ENCODE results near the gene CTPS1. TPM values are rescaled to one million over a fixed set of nuclear protein-coding genes. Genes with fewer than 3 reads are reported as not detected.

The CTPS1 gene
- total RNA-seq, 1 experiment from 2014 or later, result 139 TPM

- intact Hi-C loops (cut with micrococcal nuclease; ENCODE audit: unreplicated experiment), result no loop called here
- no TSS peak for BruUV-seq (replicated peaks)
- CTCF ChIA-PET, result no interaction called here
- no peaks in the 10 kb centered on the region for H3K27me3 ChIP-seq (replicated peaks; ENCODE audit: insufficient read depth, low read depth, low read length, poor library complexity)
- no peaks in the 10 kb centered on the region for H3K4me1 ChIP-seq (ENCODE audit: insufficient read depth, low read length, poor library complexity, severe bottlenecking)
- no peaks in the 10 kb centered on the region for H3K9me3 ChIP-seq (ENCODE audit: low read depth, low read length, poor library complexity, severe bottlenecking)
- H3K36me3 ChIP-seq (ENCODE audit: insufficient read depth, low read length, poor library complexity, severe bottlenecking), result peaks cover 15% of the 10 kb centered on the region
- DNase-seq (ENCODE audit: low spot score), result no peak
- no peak overlapping the region for H3K4me3 ChIP-seq (ENCODE audit: low read depth, low read length, poor library complexity, severe bottlenecking)
- POLR2A ChIA-PET (ENCODE audit: low non-redundant PET), result no interaction called here
- TF ChIP-seq, protein P1, sequence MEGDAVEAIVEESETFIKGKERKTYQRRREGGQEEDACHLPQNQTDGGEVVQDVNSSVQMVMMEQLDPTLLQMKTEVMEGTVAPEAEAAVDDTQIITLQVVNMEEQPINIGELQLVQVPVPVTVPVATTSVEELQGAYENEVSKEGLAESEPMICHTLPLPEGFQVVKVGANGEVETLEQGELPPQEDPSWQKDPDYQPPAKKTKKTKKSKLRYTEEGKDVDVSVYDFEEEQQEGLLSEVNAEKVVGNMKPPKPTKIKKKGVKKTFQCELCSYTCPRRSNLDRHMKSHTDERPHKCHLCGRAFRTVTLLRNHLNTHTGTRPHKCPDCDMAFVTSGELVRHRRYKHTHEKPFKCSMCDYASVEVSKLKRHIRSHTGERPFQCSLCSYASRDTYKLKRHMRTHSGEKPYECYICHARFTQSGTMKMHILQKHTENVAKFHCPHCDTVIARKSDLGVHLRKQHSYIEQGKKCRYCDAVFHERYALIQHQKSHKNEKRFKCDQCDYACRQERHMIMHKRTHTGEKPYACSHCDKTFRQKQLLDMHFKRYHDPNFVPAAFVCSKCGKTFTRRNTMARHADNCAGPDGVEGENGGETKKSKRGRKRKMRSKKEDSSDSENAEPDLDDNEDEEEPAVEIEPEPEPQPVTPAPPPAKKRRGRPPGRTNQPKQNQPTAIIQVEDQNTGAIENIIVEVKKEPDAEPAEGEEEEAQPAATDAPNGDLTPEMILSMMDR (conservative IDR thresholded peaks at IDR 0.05; ENCODE audit: low read depth, low read length), result no peak
- TF ChIP-seq EZH2 (IDR thresholded peaks at IDR 0.05; ENCODE audit: borderline replicate concordance, low read depth, low read length, poor library complexity, severe bottlenecking), result no peak
- H3K27ac ChIP-seq (ENCODE audit: low read depth, low read length, poor library complexity, severe bottlenecking), result no peak overlapping the region
Measured at GRCh38 chr1:41025979-41026819, 46.7 kb downstream of the CTPS1 start.

GRCh38 chr1:41028034-41028642, 48.6 kb downstream of the CTPS1 start:
- Histone ChIP-seq H3K36me3 (ENCODE audit: insufficient read depth, low read length, poor library complexity, severe bottlenecking) (peaks cover 23% of the 10 kb centered on the region), H3K27me3 (replicated peaks; ENCODE audit: insufficient read depth, low read depth, low read length, poor library complexity) (no peaks in the 10 kb centered on the region), H3K9me3 (ENCODE audit: low read depth, low read length, poor library complexity, severe bottlenecking) (no peaks in the 10 kb centered on the region), H3K4me3 (ENCODE audit: low read depth, low read length, poor library complexity, severe bottlenecking) (no peak overlapping the region), H3K27ac (ENCODE audit: low read depth, low read length, poor library complexity, severe bottlenecking) (no peak overlapping the region), H3K4me1 (ENCODE audit: insufficient read depth, low read length, poor library complexity, severe bottlenecking) (no peaks in the 10 kb centered on the region)
- TF ChIP-seq EZH2 (IDR thresholded peaks at IDR 0.05; ENCODE audit: borderline replicate concordance, low read depth, low read length, poor library complexity, severe bottlenecking), result no peak
- TF ChIP-seq, protein P1 (conservative IDR thresholded peaks at IDR 0.05; ENCODE audit: low read depth, low read length), result no peak
- no peak for DNase-seq (ENCODE audit: low spot score)
- intact Hi-C loops (cut with micrococcal nuclease; ENCODE audit: unreplicated experiment), result no loop called here
- CTCF ChIA-PET, result no interaction called here
- POLR2A ChIA-PET (ENCODE audit: low non-redundant PET), result no interaction called here
- no TSS peak for BruUV-seq (replicated peaks)

GRCh38 chr1:41030872-41031616, 51.5 kb downstream of the CTPS1 start:
- Histone ChIP-seq H3K36me3 (ENCODE audit: insufficient read depth, low read length, poor library complexity, severe bottlenecking) (peaks cover 37% of the 10 kb centered on the region), H3K9me3 (ENCODE audit: low read depth, low read length, poor library complexity, severe bottlenecking) (no peaks in the 10 kb centered on the region), H3K4me3 (ENCODE audit: low read depth, low read length, poor library complexity, severe bottlenecking) (no peak overlapping the region), H3K4me1 (ENCODE audit: insufficient read depth, low read length, poor library complexity, severe bottlenecking) (no peaks in the 10 kb centered on the region), H3K27me3 (replicated peaks; ENCODE audit: insufficient read depth, low read depth, low read length, poor library complexity) (no peaks in the 10 kb centered on the region), H3K27ac (ENCODE audit: low read depth, low read length, poor library complexity, severe bottlenecking) (no peak overlapping the region)
- intact Hi-C loops (cut with micrococcal nuclease; ENCODE audit: unreplicated experiment), result no loop called here
- no TSS peak for BruUV-seq (replicated peaks)
- DNase-seq (ENCODE audit: low spot score), result no peak
- ChIA-PET CTCF (no interaction called here), POLR2A (ENCODE audit: low non-redundant PET) (no interaction called here)
- no peak for TF ChIP-seq EZH2 (IDR thresholded peaks at IDR 0.05; ENCODE audit: borderline replicate concordance, low read depth, low read length, poor library complexity, severe bottlenecking)
- TF ChIP-seq, protein P1 (conservative IDR thresholded peaks at IDR 0.05; ENCODE audit: low read depth, low read length), result no peak
